ENCODE data around the gene NKX2-8.
A peak's percentile ranks its signal among the peaks of the same experiment; 100 is the strongest.

NKX2-8 gene

GRCh38 chr14:36582011-36582873 lies at the start of gene NKX2-8:
TSS of gene NKX2-8 (minus strand) at chr14:36582614. CDS start at chr14:36582389, 225 bp downstream.
- no peak for DNase-seq
- intact Hi-C loops (cut with DNase I) = no loop called here

GRCh38 chr14:36627981-36628380 lies 45.6 kb upstream of the NKX2-8 start:
- no peak for DNase-seq
- intact Hi-C loops (cut with DNase I) = no loop called here

GRCh38 chr14:36626151-36626550 lies 43.7 kb upstream of the NKX2-8 start:
- no peak for DNase-seq
- intact Hi-C loops (cut with DNase I) = no loop called here

- DNase-seq = no peak
- intact Hi-C loops (cut with DNase I) = no loop called here
These were observed 43.0 kb upstream of the NKX2-8 start for GRCh38 chr14:36625436-36625835.

GRCh38 chr14:36625014-36625413 lies 42.6 kb upstream of the NKX2-8 start:
- intact Hi-C loops (cut with DNase I) = no loop called here
- no peak for DNase-seq

- DNase-seq = no peak
- intact Hi-C loops (cut with DNase I) = no loop called here
These were observed 37.4 kb upstream of the NKX2-8 start for GRCh38 chr14:36619853-36620252.

- intact Hi-C loops (cut with DNase I) = no loop called here
- DNase-seq = no peak
These were observed 36.7 kb upstream of the NKX2-8 start for GRCh38 chr14:36619131-36619530.

- intact Hi-C loops (cut with DNase I) = no loop called here
- no peak for DNase-seq
These were observed 36.2 kb upstream of the NKX2-8 start for GRCh38 chr14:36618641-36619040.

GRCh38 chr14:36617824-36618223 lies 35.4 kb upstream of the NKX2-8 start:
- intact Hi-C loops (cut with DNase I) = no loop called here
- DNase-seq = no peak

GRCh38 chr14:36605506-36605857 lies 23.1 kb upstream of the NKX2-8 start:
- DNase-seq = no peak
- intact Hi-C loops (cut with DNase I) = loop anchor here (1.0 kb wide), 1 partner anchor 52 kb away; no protein-coding TSS in a partner anchor

- intact Hi-C loops (cut with DNase I) = loop anchor here (1.0 kb wide), 1 partner anchor 52 kb away; no protein-coding TSS in a partner anchor
These were observed 22.5 kb upstream of the NKX2-8 start for GRCh38 chr14:36604757-36605505.

GRCh38 chr14:36600431-36600830 lies 18.0 kb upstream of the NKX2-8 start:
- DNase-seq = no peak
- intact Hi-C loops (cut with DNase I) = no loop called here

More at GRCh38 chr14:36604757-36605505, 22.5 kb upstream of the NKX2-8 start:
- peak in 5 of 10 donors; percentile 34 to 78 (median 48) for DNase-seq

- no peak for DNase-seq
- intact Hi-C loops (cut with DNase I) = no loop called here
These were observed 9.1 kb upstream of the NKX2-8 start for GRCh38 chr14:36591482-36591881.

GRCh38 chr14:36588788-36589187 lies 6.4 kb upstream of the NKX2-8 start:
- no peak for DNase-seq
- intact Hi-C loops (cut with DNase I) = no loop called here

- no peak for DNase-seq
- intact Hi-C loops (cut with DNase I) = no loop called here
These were observed 5.7 kb upstream of the NKX2-8 start for GRCh38 chr14:36588119-36588518.

- intact Hi-C loops (cut with DNase I) = no loop called here
- DNase-seq = no peak
These were observed 2.7 kb upstream of the NKX2-8 start for GRCh38 chr14:36585100-36585499.

GRCh38 chr14:36583893-36584811 lies 1.7 kb upstream of the NKX2-8 start:
- intact Hi-C loops (cut with DNase I) = no loop called here
- peak in 1 of 10 donors; percentile 61 for DNase-seq

- intact Hi-C loops (cut with DNase I) = no loop called here
- peak in 1 of 10 donors; percentile 58 for DNase-seq
These were observed 953 bp upstream of the NKX2-8 start for GRCh38 chr14:36583242-36583892.

GRCh38 chr14:36582874-36583241 lies 444 bp upstream of the NKX2-8 start:
- no peak for DNase-seq
- intact Hi-C loops (cut with DNase I) = no loop called here
